HG02759 (cell line): ENCODE data around the gene EDC4.

ENCODE experiments used
- ATAC-seq: cut with Tn5 transposase; IDR thresholded peaks from one replicate; pipeline ENCODE4 v1.9.1; 2021; ENCODE audit warnings: mild to moderate bottlenecking, moderate library complexity; ENCODE audit not compliant: unreplicated experiment

Gene EDC4

DNA sequence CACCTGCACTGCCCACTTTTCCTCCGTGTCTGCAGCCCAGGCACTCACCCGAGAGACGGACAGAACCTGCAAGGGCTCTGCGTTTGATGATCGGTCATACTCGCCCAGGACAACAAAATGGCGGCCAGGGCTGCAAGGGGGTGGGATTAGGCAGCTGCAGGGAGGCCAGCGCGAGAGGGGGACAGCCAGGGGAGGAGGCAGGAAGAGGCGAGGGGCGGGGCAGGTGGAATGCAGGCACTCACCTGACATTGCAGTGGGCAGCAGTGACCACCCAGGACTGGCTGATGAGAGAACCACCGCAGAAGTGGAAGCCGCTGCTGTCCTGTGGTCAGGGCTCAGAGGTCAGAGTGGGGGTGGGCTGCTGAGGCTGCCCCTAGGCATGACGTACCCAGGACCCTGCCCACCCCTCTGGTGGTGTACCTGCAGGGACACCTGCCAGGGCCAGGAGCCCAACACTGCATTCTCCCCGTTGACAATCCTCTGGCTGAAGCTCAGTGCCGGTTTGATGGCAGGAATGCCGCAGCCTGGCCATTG is 57.9 kb downstream of the EDC4 start:
- ATAC-seq = no peak
